K562 (cell line): ENCODE data around the gene TPCN1. TPM values are rescaled to one million over a fixed set of nuclear protein-coding genes. Genes with fewer than 3 reads are reported as not detected.

Experiments used
- AFF1 ChIP-seq, 2 experiments: fragments of 450-650 bp; IDR thresholded peaks; 2 replicates each; pipeline ENCODE4 v1.6.1; 2018; ENCODE audit warnings: mild to moderate bottlenecking in 2 of 2, low read depth in 1 of 2; ENCODE audit not compliant: partially characterized antibody in 2 of 2
- ARID3A ChIP-seq: IDR thresholded peaks from 2 replicates; pipeline ENCODE4 v1.6.1; 2012; ENCODE audit warnings: low read depth, low read length, improper control_type of control experiment, borderline replicate concordance
- BCOR ChIP-seq: fragments of 450-650 bp; IDR thresholded peaks from 2 replicates; pipeline ENCODE4 v1.6.1; 2016
- CBX3 ChIP-seq, 2 experiments: IDR thresholded peaks; 1 replicate in 1 of 2; 2 replicates in 1 of 2; pipeline ENCODE4 v1.6.1; 2012; ENCODE audit warnings: inconsistent platforms in 2 of 2, low read length in 2 of 2, borderline replicate concordance in 1 of 2, control low read depth in 1 of 2
- FOXP1 ChIP-seq: sonication (generic); formaldehyde crosslinking; IDR thresholded peaks from 2 replicates; pipeline ENCODE4 v1.8.0; 2022; ENCODE audit warnings: mild to moderate bottlenecking, missing genetic modification reagents
- ILF3 ChIP-seq: fragments of 450-650 bp; IDR thresholded peaks from 2 replicates; pipeline ENCODE4 v1.6.1; 2018; ENCODE audit warnings: antibody characterized with exemption, mild to moderate bottlenecking, moderate library complexity, borderline replicate concordance
- IRF9 ChIP-seq: fragments of 450-650 bp; IDR thresholded peaks from 2 replicates; pipeline ENCODE4 v1.6.1; 2016; ENCODE audit warnings: missing biosample characterization, missing genetic modification characterization
- KDM1A ChIP-seq, 2 experiments: fragments of 450-650 bp; IDR thresholded peaks; 2 replicates each; pipeline ENCODE4 v1.6.1; 2016; ENCODE audit warnings: mild to moderate bottlenecking in 2 of 2
- KLF13 ChIP-seq: fragments of 450-650 bp; IDR thresholded peaks from 2 replicates; pipeline ENCODE4 v1.6.1; 2016; ENCODE audit warnings: missing genetic modification characterization, low read depth, mild to moderate bottlenecking, missing compliant biosample characterization, moderate library complexity, borderline replicate concordance
- MIER1 ChIP-seq: fragments of 450-650 bp; IDR thresholded peaks from 2 replicates; pipeline ENCODE4 v1.6.1; 2016; ENCODE audit warnings: antibody characterized with exemption, mild to moderate bottlenecking, low read depth
- NUFIP1 ChIP-seq: fragments of 450-650 bp; IDR thresholded peaks from 2 replicates; pipeline ENCODE4 v1.6.1; 2018; ENCODE audit not compliant: partially characterized antibody
- RBBP5 ChIP-seq: fragments of 200-600 bp; sonication (generic); IDR thresholded peaks from 2 replicates; pipeline ENCODE4 v1.6.1; 2012; ENCODE audit warnings: borderline replicate concordance, mild to moderate bottlenecking, low read length, control low read depth, inconsistent platforms; ENCODE audit not compliant: insufficient read depth, poor library complexity, severe bottlenecking
- RCOR1 ChIP-seq, 2 experiments: IDR thresholded peaks; 2 replicates each; pipeline ENCODE4 v1.6.1; 2012; ENCODE audit warnings: low read depth in 2 of 2, low read length in 2 of 2, borderline replicate concordance in 1 of 2, improper control_type of control experiment in 1 of 2
- SNRNP70 ChIP-seq: fragments of 200-400 bp; formaldehyde crosslinking; optimal IDR thresholded peaks from 2 replicates; pipeline ENCODE3; 2017; ENCODE audit warnings: low read depth, low read length
- THRB ChIP-seq: fragments of 450-650 bp; formaldehyde crosslinking; conservative IDR thresholded peaks from 2 replicates; pipeline ENCODE4 v1.4.0; 2022; ENCODE audit warnings: mild to moderate bottlenecking, missing genetic modification characterization
- ZBTB12 ChIP-seq: fragments of 250-450 bp; sonication (Bioruptor Pico); IDR thresholded peaks from 2 replicates; pipeline ENCODE4 v1.4.0; 2020
- polyA plus RNA-seq, 8 experiments: library from polyadenylated mRNA; depleted of rRNA in 4 of 8; stranded (reverse) in 5 of 8; unstranded in 3 of 8; fragments of >200 nt; fragmentation: Nextera tagmentation in 2 of 8; fragmentation: Illumina TruSeq in 1 of 8; extraction: Ambion mirVana in 2 of 8; extraction: Trizol in 1 of 8; gene quantifications; 2 replicates each; pipeline versions ENCODE4 v1.2.1 to v1.2.3, GENCODE V29; 2011 to 2014; ENCODE audit warnings: inconsistent platforms in 1 of 8, missing spikeins in 1 of 8
- total RNA-seq, 7 experiments: library from RNA; depleted of rRNA in 6 of 7; stranded (reverse); fragments of >200 nt in 6 of 7; fragmentation: Illumina TruSeq in 2 of 7; extraction: Trizol in 2 of 7; gene quantifications; 2 replicates each; pipeline versions ENCODE4 v1.2.1 to v1.2.3, GENCODE V29; 2011 to 2021; ENCODE audit warnings: low replicate concordance in 1 of 7

TPCN1 gene
- total and polyA plus RNA-seq, 9 of the 15 experiments (the other 6 are each of a cell fraction or from before 2014, with no cell fraction given) = 0.80 to 23.8 (median 7.4) TPM

GRCh38 chr12:113231235-113232088 is 10.2 kb downstream of the TPCN1 start (continued):
- TF ChIP-seq THRB (CRISPR knock-in tag) (no peak), NUFIP1 (no peak), RCOR1 (IDR thresholded peaks at IDR 0.05; ENCODE audit: borderline replicate concordance in 1 of 2, low read depth in 2 of 2, low read length in 2 of 2) (no peak; a peak in 1 of 4 replicates), ARID3A (peak; percentile 10; the same call in 1 of the 2 replicates), RBBP5 (peak; percentile 49), ILF3 (no peak), KDM1A (IDR thresholded peaks at IDR 0.05) (peak; percentile 82 to 86), MIER1 (no peak), IRF9 (tag) (no peak), SNRNP70 (no peak), AFF1 (IDR thresholded peaks at IDR 0.05; ENCODE audit: low read depth in 1 of 2, partially characterized antibody in 2 of 2) (peak in 1 of 2 experiments; percentile 36), FOXP1 (0 out of 2 replicates have a peak, but pooled peaks have one; percentile 55), CBX3 (IDR thresholded peaks at IDR 0.05; ENCODE audit: borderline replicate concordance in 1 of 2, low read length in 2 of 2) (peak in 1 of 2 experiments; percentile 84; a peak in 2 of 3 replicates), BCOR (peak; percentile 57; the same call in 1 of the 2 replicates), KLF13 (tag) (peak; percentile 18; the same call in 1 of the 2 replicates), ZBTB12 (CRISPR knock-in tag) (0 out of 2 replicates have a peak, but pooled peaks have one; percentile 2)
